ENCODE data around the gene SLX4IP. TPM values are rescaled to one million over a fixed set of nuclear protein-coding genes. Genes with fewer than 3 reads are reported as not detected.

SLX4IP gene
- total RNA-seq, 1 donor from 2014 or later = 4.5 TPM

DNA sequence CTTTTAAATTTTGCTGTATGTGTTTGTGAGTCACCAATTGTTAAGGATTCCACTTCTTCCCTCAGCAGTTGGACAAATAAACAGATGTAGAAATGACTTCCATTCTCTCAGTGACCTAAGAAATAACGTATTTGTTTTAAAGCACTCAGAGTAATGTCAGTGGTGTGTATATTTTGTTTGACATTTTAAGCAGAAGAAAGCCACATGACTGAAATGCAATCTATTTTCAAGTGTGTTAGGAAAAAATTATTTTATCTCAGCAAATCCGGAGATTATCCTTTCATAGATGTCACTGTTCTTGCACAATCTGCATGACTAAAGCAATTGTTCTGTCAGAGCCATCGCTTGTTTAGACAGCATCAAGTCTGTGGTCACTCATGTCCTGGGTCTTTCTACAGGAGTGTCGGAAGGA is 161.6 kb downstream of the SLX4IP start:
- H3K36me3 ChIP-seq = no peaks in the 10 kb centered on the region
- intact Hi-C loops (cut with DNase I) = no loop called here
- H3K4me1 ChIP-seq = peaks cover 0 to 32% of the 10 kb centered on the region in 2 donors
- no peak overlapping the region for H3K27ac ChIP-seq
- no peak overlapping the region for H3K4me3 ChIP-seq
- H3K27me3 ChIP-seq = no peaks in the 10 kb centered on the region
- no peaks in the 10 kb centered on the region for H3K9me3 ChIP-seq
- TF ChIP-seq CTCF (IDR thresholded peaks at IDR 0.05) = no peak
- no peak for DNase-seq (ENCODE audit: low spot score in 2 of 2)

DNA sequence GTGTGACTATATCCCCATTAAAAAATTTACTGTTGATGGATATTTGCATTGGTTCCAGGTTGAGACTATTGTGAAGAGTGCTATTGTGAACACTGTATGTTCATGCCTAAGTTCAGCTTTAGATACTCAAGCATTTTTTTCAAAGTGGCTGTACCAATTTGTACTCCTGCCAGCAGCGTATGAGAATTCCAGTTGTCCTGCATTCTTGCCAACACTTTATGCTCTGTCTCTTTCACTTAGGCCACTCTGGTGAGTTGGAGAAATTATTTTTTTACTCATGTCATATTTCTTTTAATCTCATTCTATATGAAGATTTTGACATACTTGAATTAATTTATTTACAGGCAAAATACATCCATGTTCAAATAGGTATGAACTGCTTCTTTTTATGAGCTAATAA is 162.5 kb downstream of the SLX4IP start:
- no peak for TF ChIP-seq CTCF (IDR thresholded peaks at IDR 0.05)
- Histone ChIP-seq H3K27ac (no peak overlapping the region), H3K36me3 (no peaks in the 10 kb centered on the region), H3K4me1 (peaks cover 0 to 27% of the 10 kb centered on the region in 2 donors), H3K9me3 (no peaks in the 10 kb centered on the region), H3K4me3 (no peak overlapping the region), H3K27me3 (no peaks in the 10 kb centered on the region)
- intact Hi-C loops (cut with DNase I) = no loop called here
- DNase-seq (ENCODE audit: low spot score in 2 of 2) = no peak

DNA sequence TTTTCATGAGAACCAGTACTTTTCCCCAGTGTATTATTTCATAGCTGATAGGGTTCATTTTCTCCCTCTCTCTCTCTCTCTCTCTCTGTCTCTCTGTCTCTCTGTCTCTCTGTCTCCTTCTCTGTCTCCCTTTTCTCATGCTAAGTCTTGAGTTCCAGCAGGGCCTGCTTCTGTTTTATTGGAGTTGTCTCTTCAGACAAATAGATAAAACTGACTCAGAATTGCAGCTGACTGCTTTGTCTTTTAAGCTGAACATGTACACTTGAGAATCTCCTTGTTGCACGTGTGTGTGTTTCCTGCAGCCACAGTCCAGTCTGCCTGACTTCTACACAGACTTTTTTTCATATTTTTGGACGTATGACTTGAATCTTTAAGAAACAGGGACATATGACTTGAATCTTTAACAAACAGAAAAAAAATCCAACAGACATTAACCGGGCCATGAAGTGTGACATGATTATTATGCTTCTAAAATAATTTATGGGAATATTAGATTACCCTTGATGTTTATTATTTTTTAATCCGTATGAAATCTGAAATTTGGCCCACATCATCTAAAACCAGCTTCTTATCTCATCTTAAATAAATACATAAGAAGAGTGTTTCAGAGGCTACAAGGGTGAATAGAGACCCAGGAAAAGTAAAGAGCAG is 167.2 kb downstream of the SLX4IP start:
- H3K9me3 ChIP-seq = no peaks in the 10 kb centered on the region
- intact Hi-C loops (cut with DNase I) = loop anchor here (10.0 kb wide), 1 partner anchor 168 kb away; the partner anchor contains the start of genes MKKS and SLX4IP
- no peaks in the 10 kb centered on the region for H3K27me3 ChIP-seq
- no peak for DNase-seq (ENCODE audit: low spot score in 2 of 2)
- H3K36me3 ChIP-seq = no peaks in the 10 kb centered on the region
- H3K27ac ChIP-seq = peak overlapping the region; percentile 87 to 96
- H3K4me3 ChIP-seq = no peak overlapping the region
- TF ChIP-seq CTCF (IDR thresholded peaks at IDR 0.05) = no peak
- H3K4me1 ChIP-seq = peaks cover 12 to 34% of the 10 kb centered on the region in 2 donors

- H3K27ac ChIP-seq = peak overlapping the region; percentile 87 to 96
- H3K4me1 ChIP-seq = peaks cover 12 to 36% of the 10 kb centered on the region in 2 donors
- intact Hi-C loops (cut with DNase I) = loop anchor here (10.0 kb wide), 1 partner anchor 169 kb away; the partner anchor contains the start of genes MKKS and SLX4IP
- no peak for DNase-seq (ENCODE audit: low spot score in 2 of 2)
- H3K36me3 ChIP-seq = no peaks in the 10 kb centered on the region
- no peak overlapping the region for H3K4me3 ChIP-seq
- H3K27me3 ChIP-seq = no peaks in the 10 kb centered on the region
- no peaks in the 10 kb centered on the region for H3K9me3 ChIP-seq
- no peak for TF ChIP-seq CTCF (IDR thresholded peaks at IDR 0.05)
Observed at GRCh38 chr20:10603378-10603777, 168.3 kb downstream of the SLX4IP start.

DNA sequence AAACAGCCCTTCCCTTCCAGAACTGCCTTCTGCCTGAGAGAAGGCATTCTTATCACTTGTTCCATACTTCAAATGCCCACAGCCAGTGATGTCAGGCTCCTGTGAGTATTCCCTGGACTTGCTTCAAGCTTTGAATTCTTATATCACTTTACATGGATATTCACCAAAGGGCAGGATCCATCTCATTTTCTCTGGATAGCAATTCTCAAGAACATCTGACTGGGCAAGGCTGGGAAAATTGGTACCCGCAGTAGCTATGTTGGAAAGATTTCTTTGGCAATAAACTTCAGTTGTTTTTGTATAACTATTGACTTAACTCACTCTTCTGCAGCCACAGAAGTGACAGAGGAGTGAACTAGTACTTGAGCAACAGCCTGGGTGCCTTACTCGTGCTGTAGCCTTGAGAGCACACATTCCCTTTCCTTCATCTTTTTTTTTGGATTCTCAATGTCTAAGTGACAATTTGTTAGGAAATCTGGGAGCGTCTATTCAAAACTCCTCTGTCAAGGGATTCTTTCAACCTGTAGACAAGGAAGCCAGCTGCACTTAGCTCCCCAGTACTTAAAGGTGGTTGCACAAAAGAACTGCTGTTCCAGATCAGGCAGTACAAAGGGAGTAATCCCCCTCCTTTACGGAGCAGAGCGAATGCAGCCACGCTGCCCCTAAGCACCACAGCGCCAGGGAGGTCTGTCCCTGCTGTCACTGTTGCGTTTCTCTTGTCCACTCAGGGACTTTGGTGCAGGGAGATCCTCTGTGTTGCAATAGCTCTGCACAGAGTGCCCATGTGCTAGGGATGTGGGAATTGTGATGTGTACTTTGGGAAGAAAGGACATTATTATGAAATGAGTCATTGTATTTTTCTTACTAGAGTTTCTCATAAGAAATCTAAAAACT is 169.1 kb downstream of the SLX4IP start:
- Histone ChIP-seq H3K36me3 (no peaks in the 10 kb centered on the region), H3K9me3 (no peaks in the 10 kb centered on the region), H3K4me3 (peak overlapping the region in 1 of 2 donors; percentile 45), H3K27ac (peak overlapping the region; percentile 87 to 96), H3K4me1 (peaks cover 12 to 42% of the 10 kb centered on the region in 2 donors), H3K27me3 (no peaks in the 10 kb centered on the region)
- intact Hi-C loops (cut with DNase I) = loop anchor here (1.0 to 10.0 kb wide), 4 partner anchors 11 to 169 kb away; partner anchors contain the start of genes MKKS and SLX4IP
- peak; percentile 39 to 91 for DNase-seq (ENCODE audit: low spot score in 2 of 2)
- no peak for TF ChIP-seq CTCF (IDR thresholded peaks at IDR 0.05)
